Measurements from ENCODE around the gene RFXANK.
"Not testable (repeated sequence)": the region's sequence is repeated elsewhere in the genome, so short reads cannot be mapped to it uniquely, and the experiment has no call there.

The RFXANK gene

DNA sequence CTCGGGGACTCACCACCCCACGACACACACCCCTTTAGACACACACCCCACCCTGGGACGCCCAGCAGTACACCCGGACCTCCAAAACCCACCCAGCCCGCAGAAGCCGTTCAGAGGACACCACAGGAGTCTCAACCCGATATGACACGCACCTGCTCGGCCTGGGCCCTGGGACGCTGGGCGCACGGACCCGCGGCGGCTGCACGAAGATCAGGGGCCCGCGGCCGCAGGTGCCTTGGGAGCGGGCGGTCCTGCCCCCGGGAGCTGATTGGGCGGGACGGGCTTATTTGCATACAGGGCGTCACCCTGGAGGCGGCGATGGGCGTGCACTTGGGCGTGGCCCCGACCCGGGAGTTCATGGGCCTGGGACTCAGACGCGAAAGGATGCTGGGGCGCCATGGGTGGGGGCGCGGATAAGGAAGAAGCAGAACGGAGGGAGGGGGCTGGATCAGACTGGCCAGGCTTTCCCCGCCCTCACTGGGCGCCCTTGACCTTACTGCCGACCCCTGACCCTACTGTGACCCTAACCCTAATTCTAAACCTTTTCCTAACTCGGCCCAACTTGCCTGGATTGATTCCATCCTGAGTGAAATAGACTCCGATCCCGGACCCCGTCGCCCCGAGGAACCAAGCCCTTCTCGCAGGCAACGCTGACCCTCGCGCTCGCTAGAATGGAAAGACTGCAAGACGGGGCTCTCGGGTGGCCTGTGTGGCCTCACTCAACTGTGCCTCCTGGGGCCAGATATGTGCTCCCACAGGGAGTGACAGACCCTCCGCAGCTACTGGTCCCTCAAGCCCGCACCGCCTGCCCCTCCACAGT is 21.8 kb upstream of the RFXANK start, which contains the start of gene MEF2B:
TSS of gene MEF2B (minus strand) at position 211 of the 820 bp plus-strand sequence. CDS start 19,528 bp downstream, outside the sequence.
- peak; percentile 71 for DNase-seq

- DNase-seq, result no peak
Measured at GRCh38 chr19:19170873-19171672, 21.0 kb upstream of the RFXANK start.

- DNase-seq, result no peak
Measured at GRCh38 chr19:19171821-19172532, 20.1 kb upstream of the RFXANK start.

DNA sequence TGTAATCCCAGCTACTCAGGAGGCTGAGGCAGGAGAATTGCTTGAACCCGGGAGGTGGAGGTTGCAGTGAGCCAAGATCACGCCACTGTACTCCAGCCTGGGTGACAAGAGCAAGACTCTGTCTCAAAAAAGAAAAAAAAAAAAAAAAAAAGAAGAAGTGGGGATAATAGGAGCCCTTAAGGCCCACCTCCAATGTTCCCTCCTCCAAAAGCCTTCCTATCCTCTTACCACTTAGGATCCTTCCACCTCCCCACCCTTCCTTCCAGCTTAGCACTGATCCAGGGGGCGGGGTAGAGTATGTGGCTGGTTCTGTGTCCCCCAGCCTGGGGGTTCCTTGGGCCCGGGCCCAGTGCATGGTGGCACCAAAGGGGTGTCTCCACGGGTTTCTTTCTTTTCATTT is 18.8 kb upstream of the RFXANK start:
- DNase-seq, result not testable (repeated sequence)

DNA sequence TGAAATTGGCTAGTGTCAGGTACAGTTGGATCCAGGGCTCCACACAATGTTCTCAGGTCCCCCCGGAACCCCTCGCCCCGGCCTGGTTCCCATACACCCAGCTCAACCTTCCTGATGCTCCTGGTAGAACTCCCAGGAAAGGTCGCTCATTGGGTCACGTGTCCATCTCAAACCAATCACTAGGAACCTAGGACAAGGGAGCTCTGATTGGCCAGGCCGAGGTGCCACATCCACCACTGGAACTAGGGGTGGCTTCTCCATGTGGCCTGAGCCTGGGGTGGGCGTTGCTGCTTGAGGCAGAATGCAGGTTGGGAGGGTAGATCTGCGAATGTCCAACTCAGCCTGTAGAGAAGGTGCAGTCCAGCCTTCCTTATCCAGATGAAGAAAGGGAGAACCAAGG is 15.1 kb upstream of the RFXANK start:
- DNase-seq, result no peak

- DNase-seq, result no peak
Measured at GRCh38 chr19:19179548-19180441, 12.3 kb upstream of the RFXANK start.

DNA sequence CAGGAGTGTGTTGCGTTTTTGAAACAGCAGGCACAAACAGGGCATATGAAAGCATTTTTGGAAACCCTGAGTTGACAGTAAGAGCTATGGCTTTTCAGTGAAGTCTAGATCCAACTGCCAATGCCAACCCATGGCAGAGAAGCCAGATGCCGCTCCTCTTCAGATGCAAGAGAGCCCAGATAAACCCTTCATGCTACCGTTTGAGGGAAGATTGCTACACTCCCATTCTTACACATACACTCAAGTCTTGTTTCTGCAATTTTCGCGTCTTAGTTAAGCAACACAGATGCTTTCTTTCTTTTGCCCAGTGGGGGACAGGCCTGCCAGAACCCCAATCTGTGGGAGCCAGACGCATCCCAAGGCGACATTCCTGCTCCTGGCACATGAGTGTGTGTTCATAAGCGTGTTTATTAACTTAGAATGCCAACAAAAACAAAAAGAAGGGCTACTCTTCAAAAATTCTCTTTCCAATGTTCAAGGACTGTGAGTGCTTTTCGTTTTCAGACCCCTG is 10.5 kb upstream of the RFXANK start:
- no peak for DNase-seq

DNA sequence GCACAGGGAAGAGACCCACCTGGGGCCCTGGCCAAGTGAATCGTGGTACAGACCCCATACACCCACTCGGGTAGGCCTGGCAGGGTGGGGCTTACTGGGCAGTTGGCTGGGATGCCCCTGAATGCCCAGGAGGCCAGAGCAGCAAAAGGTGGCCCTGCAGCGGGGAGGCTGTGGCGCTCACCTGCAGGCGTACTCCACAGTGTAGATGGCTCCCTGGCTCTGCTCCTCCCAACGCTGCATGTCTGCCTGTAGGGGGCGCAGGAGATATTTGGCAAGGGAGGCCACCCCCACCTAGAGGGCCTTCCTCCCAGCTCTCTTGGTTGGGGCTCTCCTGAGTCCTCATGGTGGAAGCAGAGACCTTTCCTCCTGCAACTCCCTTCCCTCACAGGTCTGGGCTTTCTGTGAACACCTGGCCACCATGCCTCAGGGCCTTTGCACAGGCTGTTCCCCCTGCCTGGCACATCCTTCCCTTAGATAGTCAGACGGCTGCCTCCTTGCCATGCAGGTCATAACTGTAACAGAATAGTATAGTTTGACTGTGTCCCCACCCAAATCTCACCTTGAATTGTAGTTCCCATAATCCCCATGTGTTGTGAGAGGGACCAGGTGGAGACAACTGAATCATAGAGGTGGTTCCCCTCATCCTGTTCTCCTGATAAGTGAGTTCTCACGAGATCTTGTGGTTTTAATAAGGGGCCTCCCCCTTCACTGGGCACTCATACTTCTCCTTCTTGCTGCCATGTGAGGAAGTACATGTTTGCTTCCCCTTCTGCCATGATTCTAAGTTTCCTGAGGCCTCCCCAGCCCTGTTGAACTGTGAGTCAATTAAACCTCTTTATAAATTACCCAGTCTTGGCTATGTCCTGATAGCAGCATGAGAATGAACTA is 6.0 kb upstream of the RFXANK start:
- DNase-seq, result no peak

DNA sequence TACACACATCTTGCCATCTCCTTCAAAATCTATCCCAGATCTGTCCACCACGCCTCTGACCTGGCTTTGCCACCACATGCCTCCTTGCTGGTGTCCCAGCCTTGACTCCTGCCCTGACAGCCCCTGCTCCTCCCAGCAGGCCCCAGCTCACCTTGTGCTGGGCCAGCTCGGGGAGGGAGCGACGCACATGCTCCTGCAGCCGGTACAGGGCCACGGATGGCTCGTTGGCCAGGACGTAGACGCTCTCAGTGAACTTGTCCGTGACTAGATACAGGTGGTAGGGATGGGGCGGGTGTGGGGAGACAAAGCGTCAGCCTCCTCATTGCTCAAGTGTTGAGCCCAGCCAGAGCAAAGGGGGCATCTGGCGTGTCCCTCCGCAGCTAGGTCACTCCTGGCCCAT is 5.3 kb upstream of the RFXANK start:
- no peak for DNase-seq

GRCh38 chr19:19191768-19192077 is 335 bp upstream of the RFXANK start:
- no peak for DNase-seq

- DNase-seq, result no peak
Measured at GRCh38 chr19:19192910-19193423, 909 bp downstream of the RFXANK start.

DNA sequence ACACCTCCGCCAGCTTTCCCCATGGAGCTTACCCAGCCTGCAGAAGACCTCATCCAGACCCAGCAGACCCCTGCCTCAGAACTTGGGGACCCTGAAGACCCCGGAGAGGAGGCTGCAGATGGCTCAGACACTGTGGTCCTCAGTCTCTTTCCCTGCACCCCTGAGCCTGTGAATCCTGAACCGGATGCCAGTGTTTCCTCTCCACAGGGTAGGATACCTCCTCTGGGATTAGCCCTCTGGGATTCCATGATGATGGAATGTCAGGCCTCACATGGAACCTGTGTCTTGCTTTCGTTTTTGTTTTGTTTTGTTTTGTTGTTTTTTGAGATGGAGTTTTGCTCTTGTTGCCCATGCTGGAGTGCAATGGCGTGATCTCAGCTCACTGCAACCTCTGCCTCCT is 1.9 kb downstream of the RFXANK start:
- DNase-seq, result no peak

- DNase-seq, result no peak
Measured at GRCh38 chr19:19201697-19202630, 9.9 kb downstream of the RFXANK start.

GRCh38 chr19:19202707-19203011 is 10.6 kb downstream of the RFXANK start:
- DNase-seq, result no peak

DNA sequence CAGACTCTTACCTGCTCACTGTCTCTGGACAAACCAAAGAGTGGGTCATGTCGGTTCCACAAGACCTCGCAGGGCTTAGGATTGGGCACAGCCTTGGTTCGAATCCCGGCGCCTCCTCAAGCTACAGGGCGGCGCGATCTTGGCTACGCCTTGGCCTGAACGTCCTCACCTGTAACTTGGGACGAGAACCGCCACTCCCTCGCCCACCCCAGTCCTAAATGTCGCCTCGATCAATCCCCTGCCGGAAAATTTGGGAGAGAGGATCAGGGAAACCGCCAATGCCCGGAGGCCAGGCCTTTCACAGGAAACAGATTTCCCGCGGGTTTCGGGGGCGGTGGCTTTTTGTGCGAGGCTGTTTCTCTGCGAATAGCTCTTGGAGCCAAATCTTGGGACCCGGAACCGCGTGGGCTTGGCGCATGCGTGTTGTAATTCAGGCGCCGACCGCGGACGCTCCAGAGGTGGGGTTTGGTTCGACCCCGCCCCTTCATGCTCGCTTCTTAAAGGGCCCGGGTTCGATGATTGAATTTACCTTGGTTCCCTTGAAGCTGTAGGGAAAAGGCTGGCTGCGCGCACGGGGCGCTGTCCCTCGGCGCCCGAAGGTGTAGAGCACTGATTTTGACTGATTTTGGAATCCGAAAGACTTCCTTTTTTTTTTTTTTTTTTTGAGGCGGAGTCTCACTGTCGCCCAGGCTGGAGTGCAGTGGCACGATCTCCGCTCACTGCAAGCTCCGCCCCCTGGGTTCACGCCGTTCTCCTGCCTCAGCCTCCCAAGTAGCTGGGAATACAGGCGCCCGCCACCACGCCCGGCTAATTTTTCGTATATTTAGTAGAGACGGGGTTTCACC is 11.2 kb downstream of the RFXANK start, which contains the start of gene NR2C2AP:
TSS of gene NR2C2AP (minus strand) at position 403 of the 845 bp plus-strand sequence. CDS start at position 49, 354 bp downstream.
- DNase-seq, result peak; percentile 82

- DNase-seq, result no peak
Measured at GRCh38 chr19:19204181-19204580, 12.1 kb downstream of the RFXANK start.

- DNase-seq, result no peak
Measured at GRCh38 chr19:19205416-19206410, 13.7 kb downstream of the RFXANK start.

DNA sequence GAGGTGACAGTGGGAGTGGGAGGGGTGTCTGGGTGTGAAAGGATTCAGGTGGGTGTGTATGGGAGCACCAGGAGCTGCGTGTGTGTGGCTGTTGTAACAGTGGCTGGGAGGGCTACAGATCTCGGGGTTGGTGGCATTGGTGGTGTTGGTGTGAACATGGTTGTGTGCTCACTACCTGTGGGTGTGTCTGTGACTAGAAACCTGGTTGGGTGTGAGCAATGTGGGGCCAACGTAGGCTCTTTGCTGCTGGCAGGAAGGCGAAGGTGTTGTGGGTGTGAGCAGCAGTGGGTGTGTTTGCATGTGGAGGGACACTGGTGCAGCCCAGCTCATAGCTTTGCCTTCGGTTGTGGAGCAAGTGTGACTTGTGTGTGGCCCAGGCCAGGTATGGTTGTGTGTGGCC is 14.9 kb downstream of the RFXANK start:
- DNase-seq, result no peak

Measured in NCI-H2227 treated with DMSO at 0.1 percent for 48 hours (cell line).